ENCODE results near the gene ROR2. TPM values are rescaled to one million over a fixed set of nuclear protein-coding genes. Genes with fewer than 3 reads are reported as not detected.

The ROR2 gene
- total RNA-seq, 1 donor from 2014 or later, result 0.74 TPM

DNA sequence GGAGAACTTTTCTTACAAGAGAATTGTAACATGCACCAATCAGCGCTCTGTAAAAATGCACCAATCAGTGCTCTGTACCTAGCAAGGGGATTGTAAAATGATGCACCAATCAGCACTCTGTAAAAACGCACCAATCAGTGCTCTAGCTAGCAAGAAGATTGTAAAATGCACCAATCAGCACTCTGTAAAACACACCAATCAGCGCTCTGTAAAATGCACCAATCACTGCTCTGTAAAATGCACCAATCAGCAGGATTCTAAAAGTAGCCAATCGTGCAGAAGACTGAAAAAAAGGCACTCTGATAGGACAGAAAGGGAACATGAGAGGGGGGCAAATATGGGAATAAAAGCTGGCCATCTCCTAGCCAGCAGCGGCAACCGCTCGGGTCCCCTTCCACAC, 233.2 kb downstream of the ROR2 start:
- intact Hi-C loops (cut with micrococcal nuclease), result no loop called here
- Histone ChIP-seq H3K4me3 (no peak overlapping the region), H3K4me1 (no peaks in the 10 kb centered on the region), H3K27me3 (ENCODE audit: low read depth) (peaks cover 9% of the 10 kb centered on the region), H3K36me3 (no peaks in the 10 kb centered on the region), H3K27ac (replicated peaks) (no peak overlapping the region), H3K9me3 (replicated peaks) (peaks cover 9% of the 10 kb centered on the region)
- no peak for DNase-seq
- TF ChIP-seq, protein P1, sequence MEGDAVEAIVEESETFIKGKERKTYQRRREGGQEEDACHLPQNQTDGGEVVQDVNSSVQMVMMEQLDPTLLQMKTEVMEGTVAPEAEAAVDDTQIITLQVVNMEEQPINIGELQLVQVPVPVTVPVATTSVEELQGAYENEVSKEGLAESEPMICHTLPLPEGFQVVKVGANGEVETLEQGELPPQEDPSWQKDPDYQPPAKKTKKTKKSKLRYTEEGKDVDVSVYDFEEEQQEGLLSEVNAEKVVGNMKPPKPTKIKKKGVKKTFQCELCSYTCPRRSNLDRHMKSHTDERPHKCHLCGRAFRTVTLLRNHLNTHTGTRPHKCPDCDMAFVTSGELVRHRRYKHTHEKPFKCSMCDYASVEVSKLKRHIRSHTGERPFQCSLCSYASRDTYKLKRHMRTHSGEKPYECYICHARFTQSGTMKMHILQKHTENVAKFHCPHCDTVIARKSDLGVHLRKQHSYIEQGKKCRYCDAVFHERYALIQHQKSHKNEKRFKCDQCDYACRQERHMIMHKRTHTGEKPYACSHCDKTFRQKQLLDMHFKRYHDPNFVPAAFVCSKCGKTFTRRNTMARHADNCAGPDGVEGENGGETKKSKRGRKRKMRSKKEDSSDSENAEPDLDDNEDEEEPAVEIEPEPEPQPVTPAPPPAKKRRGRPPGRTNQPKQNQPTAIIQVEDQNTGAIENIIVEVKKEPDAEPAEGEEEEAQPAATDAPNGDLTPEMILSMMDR (IDR thresholded peaks at IDR 0.05; ENCODE audit: borderline replicate concordance), result no peak

DNA sequence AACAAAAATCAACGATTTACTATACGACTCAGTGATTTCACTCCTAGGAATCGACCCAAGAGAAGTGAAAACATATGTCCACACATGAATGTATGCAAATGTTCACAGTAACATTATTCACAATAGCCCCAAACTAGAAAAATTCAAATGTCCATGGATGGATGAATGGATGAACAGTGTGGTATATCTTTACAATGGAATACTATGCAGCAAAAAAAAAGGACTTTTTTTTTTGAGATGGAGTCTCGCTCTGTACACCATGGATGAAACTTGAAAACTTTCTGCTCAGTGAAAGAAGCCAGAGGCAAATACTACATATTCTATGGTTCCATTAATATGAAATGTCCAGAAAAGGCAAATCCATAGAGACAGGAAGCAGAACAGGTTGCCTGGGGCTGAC, 233.8 kb downstream of the ROR2 start:
- no peak overlapping the region for H3K4me3 ChIP-seq
- H3K27ac ChIP-seq (replicated peaks), result no peak overlapping the region
- peaks cover 9% of the 10 kb centered on the region for H3K9me3 ChIP-seq (replicated peaks)
- peaks cover 9% of the 10 kb centered on the region for H3K27me3 ChIP-seq (ENCODE audit: low read depth)
- TF ChIP-seq, protein P1 (IDR thresholded peaks at IDR 0.05; ENCODE audit: borderline replicate concordance), result no peak
- no peaks in the 10 kb centered on the region for H3K36me3 ChIP-seq
- DNase-seq, result no peak
- H3K4me1 ChIP-seq, result no peaks in the 10 kb centered on the region
- intact Hi-C loops (cut with micrococcal nuclease), result no loop called here

DNA sequence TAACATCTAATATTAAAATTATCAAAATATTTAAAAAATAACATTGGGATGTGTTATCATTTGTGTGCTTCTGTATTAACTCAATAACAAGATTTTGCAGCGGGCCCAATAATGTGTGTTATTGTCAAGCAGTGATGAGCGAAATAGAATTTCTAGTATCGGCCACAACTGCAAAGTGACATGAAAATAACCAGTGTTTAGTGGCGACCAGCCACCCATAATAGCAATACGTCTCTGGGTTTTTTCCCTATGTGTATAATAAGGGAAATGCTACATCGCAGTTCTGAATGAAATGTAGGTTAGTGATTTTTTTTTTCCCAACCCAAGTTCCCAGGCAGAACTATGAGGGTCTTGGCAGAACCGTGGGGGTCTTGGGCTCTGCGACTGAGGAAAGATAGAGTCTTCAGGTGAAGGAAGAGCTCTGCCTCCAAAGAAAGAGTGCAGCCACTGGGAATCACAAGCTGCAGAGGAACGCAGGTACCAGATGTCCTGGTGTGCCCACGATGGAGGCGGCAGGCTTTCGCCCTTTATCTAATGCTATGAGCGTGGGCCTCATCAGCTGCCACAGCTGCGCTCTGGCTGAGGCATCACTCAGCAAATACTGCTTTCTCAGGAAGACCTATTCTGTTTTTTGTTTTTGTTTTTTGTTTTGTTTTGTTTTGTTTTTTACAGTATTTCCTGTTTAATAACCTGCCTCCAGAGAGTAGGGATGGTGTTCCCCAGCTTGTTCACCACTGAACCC, 235.0 kb downstream of the ROR2 start:
- TF ChIP-seq, protein P1 (IDR thresholded peaks at IDR 0.05; ENCODE audit: borderline replicate concordance), result no peak
- intact Hi-C loops (cut with micrococcal nuclease), result no loop called here
- H3K4me1 ChIP-seq, result no peaks in the 10 kb centered on the region
- peak overlapping the region; percentile 50 for H3K4me3 ChIP-seq
- peaks cover 9% of the 10 kb centered on the region for H3K9me3 ChIP-seq (replicated peaks)
- no peak overlapping the region for H3K27ac ChIP-seq (replicated peaks)
- DNase-seq, result no peak
- no peaks in the 10 kb centered on the region for H3K36me3 ChIP-seq
- H3K27me3 ChIP-seq (ENCODE audit: low read depth), result peaks cover 9% of the 10 kb centered on the region

DNA sequence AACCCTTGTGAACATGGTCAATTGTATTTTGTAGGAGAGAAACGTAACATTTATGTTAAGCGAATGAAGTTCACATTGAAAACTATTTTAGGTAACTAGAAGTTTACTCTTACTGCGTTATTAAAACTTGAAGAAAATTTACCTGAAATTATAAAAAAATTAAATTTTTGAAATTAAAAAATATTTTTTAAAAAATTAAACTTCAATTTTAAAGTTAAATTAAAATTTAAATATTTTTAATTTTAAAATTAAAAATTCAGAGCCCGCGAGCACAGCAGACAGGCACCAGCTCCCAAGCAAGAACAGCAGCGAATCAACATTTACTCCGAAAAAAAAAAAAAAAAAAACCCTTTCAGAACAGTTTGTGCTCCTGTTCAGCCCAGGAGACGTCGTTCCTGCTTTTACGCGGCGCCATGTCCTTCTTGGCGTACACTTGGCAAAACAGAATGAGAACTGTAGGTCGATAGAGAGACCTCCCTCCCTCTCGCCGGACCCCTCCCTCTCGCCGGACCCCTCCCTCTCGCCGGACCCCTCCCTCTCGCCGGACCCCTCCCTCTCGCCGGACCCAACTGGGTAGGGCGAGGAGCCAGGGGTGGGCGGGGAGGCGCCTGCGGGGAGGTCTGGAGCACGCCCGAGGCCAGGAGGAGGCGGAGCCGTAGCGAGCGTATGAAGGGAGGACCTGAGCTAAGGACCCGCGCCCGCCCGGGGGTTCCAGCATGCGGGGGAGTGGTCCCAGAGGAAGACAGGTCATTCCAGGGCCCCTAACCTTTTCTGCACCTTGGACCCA, 235.8 kb downstream of the ROR2 start:
- Histone ChIP-seq H3K4me3 (peak overlapping the region; percentile 50), H3K4me1 (no peaks in the 10 kb centered on the region), H3K27me3 (ENCODE audit: low read depth) (peaks cover 9% of the 10 kb centered on the region), H3K36me3 (no peaks in the 10 kb centered on the region), H3K27ac (replicated peaks) (no peak overlapping the region), H3K9me3 (replicated peaks) (peaks cover 9% of the 10 kb centered on the region)
- peak; percentile 45 for DNase-seq
- TF ChIP-seq, protein P1 (IDR thresholded peaks at IDR 0.05; ENCODE audit: borderline replicate concordance), result no peak
- intact Hi-C loops (cut with micrococcal nuclease), result no loop called here

DNA sequence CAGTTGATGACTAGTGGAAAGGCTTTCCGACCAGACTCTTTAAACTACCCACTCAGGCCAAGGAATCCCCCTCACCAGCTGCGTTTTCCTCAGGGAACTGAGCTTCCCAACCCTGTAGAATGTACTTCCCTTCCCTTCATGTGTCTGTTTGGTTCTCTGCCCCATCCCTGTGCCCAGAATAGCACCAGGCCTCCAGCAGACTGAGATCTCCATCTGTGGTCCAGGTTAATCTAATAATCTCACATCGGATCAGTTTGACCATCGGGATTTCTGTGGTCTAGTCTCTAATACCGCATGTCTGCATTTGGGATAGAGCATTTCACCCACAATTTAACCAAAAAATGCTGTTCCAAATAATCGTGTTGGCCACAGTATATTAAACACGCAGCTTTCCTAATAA, 237.2 kb downstream of the ROR2 start:
- H3K27ac ChIP-seq (replicated peaks), result no peak overlapping the region
- TF ChIP-seq, protein P1 (IDR thresholded peaks at IDR 0.05; ENCODE audit: borderline replicate concordance), result no peak
- H3K27me3 ChIP-seq (ENCODE audit: low read depth), result peaks cover 9% of the 10 kb centered on the region
- H3K9me3 ChIP-seq (replicated peaks), result peaks cover 9% of the 10 kb centered on the region
- no peaks in the 10 kb centered on the region for H3K4me1 ChIP-seq
- intact Hi-C loops (cut with micrococcal nuclease), result no loop called here
- H3K36me3 ChIP-seq, result no peaks in the 10 kb centered on the region
- no peak for DNase-seq
- no peak overlapping the region for H3K4me3 ChIP-seq

Data from left ventricle myocardium inferior (tissue), 1 donor.